ENCODE results near the gene TMC2.

The TMC2 gene

GRCh38 chr20:2688041-2688591, 151.7 kb downstream of the TMC2 start:
- Histone ChIP-seq H3K4me3 (ENCODE audit: low read depth, low read length) (peak overlapping the region; percentile 33), H3K27ac (no peak overlapping the region), H3K27me3 (ENCODE audit: insufficient read depth, low read depth, severe bottlenecking) (no peaks in the 10 kb centered on the region), H3K9me3 (ENCODE audit: severe bottlenecking) (no peaks in the 10 kb centered on the region), H3K36me3 (no peaks in the 10 kb centered on the region)
- DNase-seq = peak; percentile 69
- TF ChIP-seq, protein P1, sequence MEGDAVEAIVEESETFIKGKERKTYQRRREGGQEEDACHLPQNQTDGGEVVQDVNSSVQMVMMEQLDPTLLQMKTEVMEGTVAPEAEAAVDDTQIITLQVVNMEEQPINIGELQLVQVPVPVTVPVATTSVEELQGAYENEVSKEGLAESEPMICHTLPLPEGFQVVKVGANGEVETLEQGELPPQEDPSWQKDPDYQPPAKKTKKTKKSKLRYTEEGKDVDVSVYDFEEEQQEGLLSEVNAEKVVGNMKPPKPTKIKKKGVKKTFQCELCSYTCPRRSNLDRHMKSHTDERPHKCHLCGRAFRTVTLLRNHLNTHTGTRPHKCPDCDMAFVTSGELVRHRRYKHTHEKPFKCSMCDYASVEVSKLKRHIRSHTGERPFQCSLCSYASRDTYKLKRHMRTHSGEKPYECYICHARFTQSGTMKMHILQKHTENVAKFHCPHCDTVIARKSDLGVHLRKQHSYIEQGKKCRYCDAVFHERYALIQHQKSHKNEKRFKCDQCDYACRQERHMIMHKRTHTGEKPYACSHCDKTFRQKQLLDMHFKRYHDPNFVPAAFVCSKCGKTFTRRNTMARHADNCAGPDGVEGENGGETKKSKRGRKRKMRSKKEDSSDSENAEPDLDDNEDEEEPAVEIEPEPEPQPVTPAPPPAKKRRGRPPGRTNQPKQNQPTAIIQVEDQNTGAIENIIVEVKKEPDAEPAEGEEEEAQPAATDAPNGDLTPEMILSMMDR (IDR thresholded peaks at IDR 0.05; ENCODE audit: low read depth, low read length) = peak; percentile 78

GRCh38 chr20:2690213-2690612, 153.8 kb downstream of the TMC2 start:
- Histone ChIP-seq H3K4me3 (ENCODE audit: low read depth, low read length) (no peak overlapping the region), H3K27ac (no peak overlapping the region), H3K27me3 (ENCODE audit: insufficient read depth, low read depth, severe bottlenecking) (no peaks in the 10 kb centered on the region), H3K36me3 (no peaks in the 10 kb centered on the region), H3K9me3 (ENCODE audit: severe bottlenecking) (no peaks in the 10 kb centered on the region)
- DNase-seq = no peak
- TF ChIP-seq, protein P1 (IDR thresholded peaks at IDR 0.05; ENCODE audit: low read depth, low read length) = no peak

GRCh38 chr20:2690718-2691117, 154.3 kb downstream of the TMC2 start:
- Histone ChIP-seq H3K27me3 (ENCODE audit: insufficient read depth, low read depth, severe bottlenecking) (no peaks in the 10 kb centered on the region), H3K4me3 (ENCODE audit: low read depth, low read length) (no peak overlapping the region), H3K36me3 (no peaks in the 10 kb centered on the region), H3K9me3 (ENCODE audit: severe bottlenecking) (no peaks in the 10 kb centered on the region), H3K27ac (no peak overlapping the region)
- DNase-seq = no peak
- TF ChIP-seq, protein P1 (IDR thresholded peaks at IDR 0.05; ENCODE audit: low read depth, low read length) = no peak

GRCh38 chr20:2691127-2691526, 154.8 kb downstream of the TMC2 start:
- Histone ChIP-seq H3K9me3 (ENCODE audit: severe bottlenecking) (no peaks in the 10 kb centered on the region), H3K27ac (no peak overlapping the region), H3K4me3 (ENCODE audit: low read depth, low read length) (no peak overlapping the region), H3K36me3 (no peaks in the 10 kb centered on the region; the same call in 1 of the 2 replicates), H3K27me3 (ENCODE audit: insufficient read depth, low read depth, severe bottlenecking) (no peaks in the 10 kb centered on the region)
- TF ChIP-seq, protein P1 (IDR thresholded peaks at IDR 0.05; ENCODE audit: low read depth, low read length) = no peak
- no peak for DNase-seq

All from WERI-Rb-1 (cell line).